Vagina (tissue), 2 donors: Measurements from ENCODE around the gene ADM5.

Source experiments
- POLR2A ChIP-seq, 2 donors: fragments of 450-650 bp; IDR thresholded peaks; one replicate each; pipeline ENCODE4 v1.6.1; 2017; ENCODE audit warnings: antibody characterized with exemption in 2 of 2, mild to moderate bottlenecking in 2 of 2, moderate library complexity in 2 of 2
- POLR2AphosphoS5 ChIP-seq, 2 donors: sonication (generic); formaldehyde crosslinking; IDR thresholded peaks; one replicate each; pipeline ENCODE4 v1.9.0; 2017; ENCODE audit warnings: antibody characterized with exemption in 2 of 2, mild to moderate bottlenecking in 2 of 2, low read depth in 1 of 2; ENCODE audit not compliant: insufficient read depth in 1 of 2
- TF ChIP-seq, protein P1 (sequence below), 3 experiments: fragments of 450-650 bp in 2 of 3; fragments of 200-600 bp in 1 of 3; sonication (generic) in 1 of 3; IDR thresholded peaks; one replicate each; pipeline ENCODE4 v1.5.1; 2017 to 2019; ENCODE audit warnings: antibody characterized with exemption in 3 of 3, mild to moderate bottlenecking in 2 of 3, moderate library complexity in 2 of 3

DNA sequence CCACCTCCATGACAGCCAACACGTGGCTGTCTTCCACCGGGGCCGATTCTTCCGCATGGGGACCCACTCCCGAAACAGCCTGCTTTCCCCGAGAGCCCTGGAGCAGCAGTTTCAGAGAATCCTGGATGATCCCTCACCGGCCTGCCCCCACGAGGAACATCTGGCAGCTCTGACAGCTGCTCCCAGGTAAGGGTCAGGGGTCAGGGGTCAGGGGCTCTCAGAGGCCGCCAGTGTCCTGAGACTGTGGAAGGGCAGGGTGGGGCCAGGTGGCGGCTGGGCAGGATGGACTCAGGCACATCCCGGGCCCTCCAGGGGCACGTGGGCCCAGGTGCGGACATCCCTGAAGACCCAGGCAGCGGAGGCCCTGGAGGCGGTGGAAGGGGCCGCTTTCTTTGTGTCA is 16.5 kb downstream of the ADM5 start:
- TF ChIP-seq, protein P1, sequence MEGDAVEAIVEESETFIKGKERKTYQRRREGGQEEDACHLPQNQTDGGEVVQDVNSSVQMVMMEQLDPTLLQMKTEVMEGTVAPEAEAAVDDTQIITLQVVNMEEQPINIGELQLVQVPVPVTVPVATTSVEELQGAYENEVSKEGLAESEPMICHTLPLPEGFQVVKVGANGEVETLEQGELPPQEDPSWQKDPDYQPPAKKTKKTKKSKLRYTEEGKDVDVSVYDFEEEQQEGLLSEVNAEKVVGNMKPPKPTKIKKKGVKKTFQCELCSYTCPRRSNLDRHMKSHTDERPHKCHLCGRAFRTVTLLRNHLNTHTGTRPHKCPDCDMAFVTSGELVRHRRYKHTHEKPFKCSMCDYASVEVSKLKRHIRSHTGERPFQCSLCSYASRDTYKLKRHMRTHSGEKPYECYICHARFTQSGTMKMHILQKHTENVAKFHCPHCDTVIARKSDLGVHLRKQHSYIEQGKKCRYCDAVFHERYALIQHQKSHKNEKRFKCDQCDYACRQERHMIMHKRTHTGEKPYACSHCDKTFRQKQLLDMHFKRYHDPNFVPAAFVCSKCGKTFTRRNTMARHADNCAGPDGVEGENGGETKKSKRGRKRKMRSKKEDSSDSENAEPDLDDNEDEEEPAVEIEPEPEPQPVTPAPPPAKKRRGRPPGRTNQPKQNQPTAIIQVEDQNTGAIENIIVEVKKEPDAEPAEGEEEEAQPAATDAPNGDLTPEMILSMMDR (IDR thresholded peaks at IDR 0.05), result no peak
- TF ChIP-seq POLR2A (IDR thresholded peaks at IDR 0.05) (no peak), POLR2AphosphoS5 (IDR thresholded peaks at IDR 0.05; ENCODE audit: insufficient read depth in 1 of 2, low read depth in 1 of 2) (no peak)
